Trophoblast cell (in vitro differentiated cells and primary cell): Measurements from ENCODE around the gene CHKB.

Source experiments
- DNase-seq, 2 donors: peaks; one replicate each; pipeline ENCODE4 v3.0.0-alpha.2; 2016
- H2AFZ ChIP-seq: 2 replicates; pipeline ENCODE4 v1.6.1; 2013; ENCODE audit warnings: low read length, moderate library complexity, mild to moderate bottlenecking; ENCODE audit not compliant: insufficient read depth, poor library complexity
- H2AK5ac ChIP-seq: 2 replicates; pipeline ENCODE4 v1.6.1; 2013; ENCODE audit warnings: mild to moderate bottlenecking, low read length
- H2BK120ac ChIP-seq: 2 replicates; pipeline ENCODE4 v1.6.1; 2013; ENCODE audit warnings: low read length, mild to moderate bottlenecking, moderate library complexity; ENCODE audit not compliant: insufficient read depth, poor library complexity
- H2BK12ac ChIP-seq: 2 replicates; pipeline ENCODE4 v1.6.1; 2013; ENCODE audit warnings: mild to moderate bottlenecking, low read length, moderate library complexity
- H2BK5ac ChIP-seq: 2 replicates; pipeline ENCODE4 v1.6.1; 2013; ENCODE audit warnings: low read length, low read depth, moderate library complexity, mild to moderate bottlenecking; ENCODE audit not compliant: poor library complexity
- H3K14ac ChIP-seq: 2 replicates; pipeline ENCODE4 v1.6.1; 2013; ENCODE audit warnings: mild to moderate bottlenecking, low read length
- H3K18ac ChIP-seq: 2 replicates; pipeline ENCODE4 v1.6.1; 2013; ENCODE audit warnings: mild to moderate bottlenecking, low read length
- H3K23ac ChIP-seq: 2 replicates; pipeline ENCODE4 v1.6.1; 2013; ENCODE audit warnings: low read length
- H3K27ac ChIP-seq: 2 replicates; pipeline ENCODE4 v1.5.1; 2013; ENCODE audit warnings: low read depth, mild to moderate bottlenecking, inconsistent platforms, low read length, moderate library complexity
- H3K27me3 ChIP-seq: 2 replicates; pipeline ENCODE4 v1.6.1; 2013; ENCODE audit warnings: inconsistent platforms, mild to moderate bottlenecking, low read length, moderate library complexity; ENCODE audit not compliant: insufficient read depth
- H3K36me3 ChIP-seq, 2 experiments: 1 replicate in 1 of 2; 2 replicates in 1 of 2; pipeline ENCODE4 v1.6.1; 2013; ENCODE audit warnings: low read length in 2 of 2, mild to moderate bottlenecking in 2 of 2, moderate library complexity in 1 of 2; ENCODE audit not compliant: insufficient read depth in 2 of 2, control insufficient read depth in 1 of 2
- H3K4ac ChIP-seq: 2 replicates; pipeline ENCODE4 v1.6.1; 2013; ENCODE audit warnings: low read depth, mild to moderate bottlenecking, low read length, moderate library complexity
- H3K4me1 ChIP-seq, 2 experiments: 1 replicate in 1 of 2; 2 replicates in 1 of 2; pipeline ENCODE4 v1.6.1; 2013; ENCODE audit warnings: low read length in 2 of 2, mild to moderate bottlenecking in 2 of 2, moderate library complexity in 1 of 2; ENCODE audit not compliant: insufficient read depth in 2 of 2, control insufficient read depth in 1 of 2
- H3K4me2 ChIP-seq: 2 replicates; pipeline ENCODE4 v1.6.1; 2013; ENCODE audit warnings: inconsistent platforms, mild to moderate bottlenecking, low read length, moderate library complexity
- H3K4me3 ChIP-seq: 2 replicates; pipeline ENCODE4 v1.5.1; 2013; ENCODE audit warnings: mild to moderate bottlenecking, low read depth, low read length, inconsistent platforms
- H3K79me1 ChIP-seq: one replicate; pipeline ENCODE4 v1.6.1; 2013; ENCODE audit warnings: low read length
- H3K79me2 ChIP-seq: 2 replicates; pipeline ENCODE4 v1.6.1; 2013; ENCODE audit warnings: low read length, mild to moderate bottlenecking; ENCODE audit not compliant: control insufficient read depth, insufficient read depth, poor library complexity
- H3K9ac ChIP-seq: 2 replicates; pipeline ENCODE4 v1.6.1; 2013; ENCODE audit warnings: mild to moderate bottlenecking, low read length
- H3K9me3 ChIP-seq: 2 replicates; pipeline ENCODE4 v1.6.1; 2013; ENCODE audit warnings: low read depth, mild to moderate bottlenecking, control low read depth, inconsistent platforms, low read length; ENCODE audit not compliant: insufficient read depth
- H4K12ac ChIP-seq: 2 replicates; pipeline ENCODE4 v1.6.1; 2013; ENCODE audit warnings: low read depth, mild to moderate bottlenecking, low read length, moderate library complexity
- H4K8ac ChIP-seq: 2 replicates; pipeline ENCODE4 v1.6.1; 2013; ENCODE audit warnings: low read depth, mild to moderate bottlenecking, low read length, moderate library complexity
- H4K91ac ChIP-seq: one replicate; pipeline ENCODE4 v1.6.1; 2013; ENCODE audit warnings: low read depth, mild to moderate bottlenecking, low read length, moderate library complexity
- WGBS: extraction: QIAGEN DNeasy Blood & Tissue Kit; methylation state at CpG from one replicate; pipeline ENCODE4 v1.1.7; 2013; ENCODE audit warnings: missing lambda C conversion rate; ENCODE audit not compliant: insufficient read length, insufficient coverage; ENCODE audit errors: extremely low coverage; 5-methylcytosine and 5-hydroxymethylcytosine counted together

The CHKB gene

GRCh38 chr22:50578776-50579310 is 3.8 kb downstream of the CHKB start:
- H2AFZ ChIP-seq: no peak overlapping the region
- no peaks in the 10 kb centered on the region for H3K27me3 ChIP-seq
- H3K36me3 ChIP-seq: peaks cover 46 to 49% of the 10 kb centered on the region in 2 experiments
- no peak for DNase-seq
- no peak overlapping the region for H3K14ac ChIP-seq
- no peak overlapping the region for H3K23ac ChIP-seq
- WGBS: no CpG with 5 or more reads among the region's 8 CpGs
- no peak overlapping the region for H3K9ac ChIP-seq
- H3K79me2 ChIP-seq: peaks cover 8% of the 10 kb centered on the region
- peaks cover 2% of the 10 kb centered on the region for H3K9me3 ChIP-seq
- H2BK120ac ChIP-seq: no peak overlapping the region
- peak overlapping the region; percentile 7 for H3K4me3 ChIP-seq
- no peak overlapping the region for H3K18ac ChIP-seq
- no peak overlapping the region for H2BK12ac ChIP-seq
- peaks cover 8% of the 10 kb centered on the region for H3K79me1 ChIP-seq
- H3K4me1 ChIP-seq: peaks cover 11 to 13% of the 10 kb centered on the region in 2 experiments
- H3K27ac ChIP-seq: no peak overlapping the region
- H4K12ac ChIP-seq: no peak overlapping the region
- no peak overlapping the region for H3K4ac ChIP-seq
- H3K4me2 ChIP-seq: no peak overlapping the region
- H4K8ac ChIP-seq: no peak overlapping the region
- H2AK5ac ChIP-seq: no peak overlapping the region
- H4K91ac ChIP-seq: no peak overlapping the region
- no peak overlapping the region for H2BK5ac ChIP-seq

DNA sequence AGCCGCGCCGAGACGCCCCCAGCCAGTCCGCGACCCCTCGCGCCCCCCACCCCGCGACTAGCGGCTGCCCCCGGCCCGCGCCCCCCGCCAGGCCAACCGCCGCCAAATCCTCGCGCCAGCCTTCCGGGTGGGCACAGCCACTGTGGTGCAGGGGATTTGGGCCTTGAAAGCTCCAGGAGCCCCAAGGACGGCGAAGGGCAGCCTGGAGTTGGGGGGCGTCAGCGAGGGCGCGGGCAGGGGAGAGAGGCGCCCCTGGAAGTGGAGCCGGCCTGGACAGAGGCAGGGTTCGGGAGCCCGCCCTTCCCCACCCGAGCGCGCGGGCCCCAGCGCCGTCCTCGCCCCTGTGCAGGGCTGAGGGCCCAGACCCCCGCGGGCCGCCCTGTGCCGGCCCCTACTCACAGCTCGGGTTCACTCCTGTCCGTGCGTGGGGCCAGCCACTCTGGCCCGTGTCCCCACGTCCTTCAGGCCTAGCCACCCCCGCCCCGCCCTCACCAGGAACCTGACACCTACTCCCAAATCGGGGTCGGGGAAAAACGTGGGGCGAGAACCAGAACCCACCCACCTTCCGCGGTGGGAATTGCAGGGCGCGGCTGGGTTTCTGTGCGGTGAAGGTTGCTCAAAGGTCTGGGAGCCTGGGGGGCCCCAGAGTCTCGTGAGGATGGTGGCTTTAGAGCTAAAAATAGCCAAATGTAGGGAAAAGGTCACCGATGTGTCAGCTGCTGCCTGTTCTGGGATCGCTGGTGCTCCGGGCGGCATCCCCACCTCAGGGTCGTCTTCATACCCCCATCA is 4.5 kb downstream of the CHKB start, which contains the start of gene CPT1B:
Gene CPT1B, minus strand, starts transcription at position 441 of the 789 bp plus-strand sequence. CDS start 512 bp downstream, outside the sequence.
- Histone ChIP-seq H3K79me2 (peaks cover 7% of the 10 kb centered on the region), H4K12ac (no peak within 1 kb of the TSS), H3K27me3 (no peaks in the 10 kb centered on the region), H3K4me3 (peak within 1 kb of the TSS; percentile 7), H2AK5ac (no peak within 1 kb of the TSS), H3K36me3 (peaks cover 52 to 56% of the 10 kb centered on the region in 2 experiments), H3K9ac (no peak within 1 kb of the TSS), H3K9me3 (peaks cover 2% of the 10 kb centered on the region), H2BK5ac (no peak within 1 kb of the TSS), H3K23ac (no peak within 1 kb of the TSS), H3K14ac (no peak within 1 kb of the TSS), H2BK12ac (no peak within 1 kb of the TSS), H3K4me1 (peaks cover 7 to 8% of the 10 kb centered on the region in 2 experiments), H2AFZ (no peak within 1 kb of the TSS), H2BK120ac (no peak within 1 kb of the TSS), H3K79me1 (peaks cover 7% of the 10 kb centered on the region), H4K91ac (no peak within 1 kb of the TSS), H3K4me2 (no peak within 1 kb of the TSS), H3K18ac (no peak within 1 kb of the TSS), H3K4ac (no peak within 1 kb of the TSS), H3K27ac (no peak within 1 kb of the TSS), H4K8ac (no peak within 1 kb of the TSS)
- WGBS: no CpG with 5 or more reads among the region's 63 CpGs
- peak in 1 of 2 donors; percentile 30 for DNase-seq

GRCh38 chr22:50577697-50577986 is 5.0 kb downstream of the CHKB start:
- Histone ChIP-seq H2BK120ac (no peak overlapping the region), H3K36me3 (peaks cover 58 to 61% of the 10 kb centered on the region in 2 experiments)

DNA sequence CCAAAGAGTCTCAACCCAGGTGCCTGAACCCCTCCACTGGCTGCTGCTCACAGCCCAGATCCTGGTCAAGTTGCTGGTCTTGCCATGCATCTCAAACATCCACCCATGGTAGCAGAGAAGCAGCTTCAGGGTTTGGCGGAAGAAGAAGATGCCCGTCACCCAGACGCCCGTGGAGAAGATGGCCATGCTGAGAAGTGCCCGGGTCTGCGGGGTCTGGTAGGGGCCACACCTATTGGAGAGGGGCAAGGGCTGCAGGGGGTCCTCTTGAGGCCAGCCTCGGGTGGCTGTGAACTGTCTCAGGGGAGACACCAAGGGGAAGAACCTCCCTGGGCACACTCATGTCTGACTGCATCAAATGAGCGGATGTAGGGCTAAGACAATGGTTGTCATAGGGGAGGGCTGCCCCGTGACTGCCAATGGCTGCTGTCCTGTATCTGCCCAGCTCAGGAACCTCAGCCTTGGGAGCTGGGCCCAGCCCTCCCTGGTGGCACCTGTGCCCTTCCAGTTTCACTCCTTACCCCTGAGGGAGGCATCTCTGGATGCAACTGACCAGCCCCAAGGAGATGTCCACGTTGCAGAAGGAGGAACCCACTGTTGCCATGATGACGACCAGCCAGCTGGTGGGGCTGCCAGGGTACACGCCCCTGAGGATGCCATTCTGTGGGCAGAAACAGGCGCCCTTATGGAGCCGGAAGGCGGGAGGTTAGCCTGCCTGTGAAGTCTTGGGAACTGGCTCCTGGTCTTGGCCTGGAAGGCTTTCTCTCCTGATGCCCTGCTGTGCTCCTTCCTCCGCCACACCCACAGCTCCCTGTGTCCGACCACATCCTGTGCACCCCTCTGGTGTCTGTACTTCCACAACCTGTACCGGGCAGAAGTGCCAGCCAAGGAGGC is 5.6 kb downstream of the CHKB start:
- no peak overlapping the region for H2BK5ac ChIP-seq
- WGBS: no CpG with 5 or more reads among the region's 18 CpGs
- H3K14ac ChIP-seq: no peak overlapping the region
- no peak overlapping the region for H3K18ac ChIP-seq
- peaks cover 2% of the 10 kb centered on the region for H3K79me2 ChIP-seq
- H3K79me1 ChIP-seq: no peaks in the 10 kb centered on the region
- H4K91ac ChIP-seq: no peak overlapping the region
- no peak overlapping the region for H3K4me3 ChIP-seq
- peaks cover 7% of the 10 kb centered on the region in 2 experiments for H3K4me1 ChIP-seq
- no peak overlapping the region for H2BK12ac ChIP-seq
- no peak overlapping the region for H4K8ac ChIP-seq
- H4K12ac ChIP-seq: no peak overlapping the region
- no peak overlapping the region for H2AFZ ChIP-seq
- H3K9me3 ChIP-seq: peaks cover 2% of the 10 kb centered on the region
- H3K4me2 ChIP-seq: no peak overlapping the region
- no peak overlapping the region for H2AK5ac ChIP-seq
- H3K27ac ChIP-seq: no peak overlapping the region
- H3K9ac ChIP-seq: no peak overlapping the region
- H3K23ac ChIP-seq: no peak overlapping the region
- H3K4ac ChIP-seq: no peak overlapping the region
- H3K36me3 ChIP-seq: peaks cover 63 to 66% of the 10 kb centered on the region in 2 experiments
- H3K27me3 ChIP-seq: no peaks in the 10 kb centered on the region
- H2BK120ac ChIP-seq: no peak overlapping the region
- no peak for DNase-seq

More at GRCh38 chr22:50577697-50577986, 5.0 kb downstream of the CHKB start:
- Histone ChIP-seq H3K9me3 (peaks cover 2% of the 10 kb centered on the region), H2AK5ac (no peak overlapping the region), H2BK12ac (no peak overlapping the region), H3K9ac (no peak overlapping the region), H3K4ac (no peak overlapping the region), H4K91ac (no peak overlapping the region), H3K4me3 (no peak overlapping the region), H3K4me1 (peaks cover 7% of the 10 kb centered on the region in 2 experiments), H3K79me2 (peaks cover 5% of the 10 kb centered on the region), H3K79me1 (peaks cover 4% of the 10 kb centered on the region), H3K18ac (no peak overlapping the region), H2AFZ (no peak overlapping the region), H4K8ac (no peak overlapping the region), H3K14ac (no peak overlapping the region), H3K23ac (no peak overlapping the region), H2BK5ac (no peak overlapping the region), H3K4me2 (no peak overlapping the region), H3K27me3 (no peaks in the 10 kb centered on the region), H4K12ac (no peak overlapping the region), H3K27ac (no peak overlapping the region)
- DNase-seq: no peak
- no CpG with 5 or more reads among the region's 23 CpGs for WGBS
